ENCODE results near the gene MAN2A2.
"Not testable (repeated sequence)": the region's sequence is repeated elsewhere in the genome, so short reads cannot be mapped to it uniquely, and the experiment has no call there.

The MAN2A2 gene

GRCh38 chr15:90903733-90904536, 833 bp downstream of the MAN2A2 start:
- no peak for DNase-seq (ENCODE audit: low read depth in 2 of 3, low spot score in 1 of 3)

GRCh38 chr15:90904746-90905145, 1.6 kb downstream of the MAN2A2 start:
- DNase-seq (ENCODE audit: low read depth in 2 of 3, low spot score in 1 of 3), result no peak

GRCh38 chr15:90905306-90906180, 2.4 kb downstream of the MAN2A2 start:
- DNase-seq (ENCODE audit: low read depth in 2 of 3, low spot score in 1 of 3), result no peak

- DNase-seq (ENCODE audit: low read depth in 2 of 3, low spot score in 1 of 3), result no peak
Measured at GRCh38 chr15:90906181-90906849, 3.2 kb downstream of the MAN2A2 start.

GRCh38 chr15:90907051-90907660, 4.1 kb downstream of the MAN2A2 start:
- DNase-seq (ENCODE audit: low read depth in 2 of 3, low spot score in 1 of 3), result no peak

GRCh38 chr15:90907838-90908507, 4.9 kb downstream of the MAN2A2 start:
- no peak for DNase-seq (ENCODE audit: low read depth in 2 of 3, low spot score in 1 of 3)

GRCh38 chr15:90909449-90909848, 6.3 kb downstream of the MAN2A2 start:
- DNase-seq (ENCODE audit: low read depth in 2 of 3, low spot score in 1 of 3), result not testable (repeated sequence)

GRCh38 chr15:90909976-90910375, 6.9 kb downstream of the MAN2A2 start:
- DNase-seq (ENCODE audit: low read depth in 2 of 3, low spot score in 1 of 3), result no peak

- no peak for DNase-seq (ENCODE audit: low read depth in 2 of 3, low spot score in 1 of 3)
Measured at GRCh38 chr15:90910441-90911301, 7.6 kb downstream of the MAN2A2 start.

- DNase-seq (ENCODE audit: low read depth in 2 of 3, low spot score in 1 of 3), result no peak
Measured at GRCh38 chr15:90911302-90911623, 8.2 kb downstream of the MAN2A2 start.

GRCh38 chr15:90911906-90912769, 9.0 kb downstream of the MAN2A2 start:
- no peak for DNase-seq (ENCODE audit: low read depth in 2 of 3, low spot score in 1 of 3)

GRCh38 chr15:90912770-90913075, 9.6 kb downstream of the MAN2A2 start:
- no peak for DNase-seq (ENCODE audit: low read depth in 2 of 3, low spot score in 1 of 3)

- DNase-seq (ENCODE audit: low read depth in 2 of 3, low spot score in 1 of 3), result no peak
Measured at GRCh38 chr15:90913398-90913944, 10.4 kb downstream of the MAN2A2 start.

GRCh38 chr15:90914305-90915080, 11.4 kb downstream of the MAN2A2 start:
- DNase-seq (ENCODE audit: low read depth in 2 of 3, low spot score in 1 of 3), result no peak

- no peak for DNase-seq (ENCODE audit: low read depth in 2 of 3, low spot score in 1 of 3)
Measured at GRCh38 chr15:90915216-90915807, 12.2 kb downstream of the MAN2A2 start.

GRCh38 chr15:90915808-90916440, 12.8 kb downstream of the MAN2A2 start:
- DNase-seq (ENCODE audit: low read depth in 2 of 3, low spot score in 1 of 3), result no peak

GRCh38 chr15:90916461-90916860, 13.4 kb downstream of the MAN2A2 start:
- no peak for DNase-seq (ENCODE audit: low read depth in 2 of 3, low spot score in 1 of 3)
